ENCODE results near the gene CACNA1C.
A peak's percentile ranks its signal among the peaks of the same experiment; 100 is the strongest.

- peak; percentile 21 for TF ChIP-seq CTCF (conservative IDR thresholded peaks at IDR 0.05 in 1 of 2, IDR thresholded peaks at IDR 0.05 in 1 of 2; ENCODE audit: low read depth in 1 of 2, low read length in 2 of 2)
- TF ChIP-seq EZH2 (IDR thresholded peaks at IDR 0.05; ENCODE audit: low read length, missing control alignments) = no peak
Observed at GRCh38 chr12:2384533-2385351, 332.0 kb downstream of the CACNA1C start.
